Measurements from ENCODE around the gene EVPLL.
A peak's percentile ranks its signal among the peaks of the same experiment; 100 is the strongest.

DNA sequence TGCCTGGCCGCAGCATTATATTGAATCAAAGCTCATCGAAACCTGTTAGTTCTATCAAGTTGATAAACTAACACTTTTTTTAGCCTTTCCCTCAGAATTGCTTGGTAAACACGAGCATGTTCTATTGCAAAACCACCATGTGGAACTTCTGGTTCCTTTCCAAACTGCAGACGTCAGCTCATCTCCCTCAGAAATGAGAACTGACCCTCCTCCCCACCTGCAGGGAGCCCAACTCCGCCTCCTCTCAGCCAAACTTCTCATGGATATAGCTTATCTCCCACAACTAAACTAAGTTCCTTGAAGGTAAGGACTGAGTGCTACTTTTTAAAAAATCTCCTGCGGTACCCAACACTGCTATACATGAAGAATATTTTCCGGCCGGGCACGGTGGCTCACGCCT is 21.0 kb upstream of the EVPLL start:
- TF ChIP-seq, protein P1, sequence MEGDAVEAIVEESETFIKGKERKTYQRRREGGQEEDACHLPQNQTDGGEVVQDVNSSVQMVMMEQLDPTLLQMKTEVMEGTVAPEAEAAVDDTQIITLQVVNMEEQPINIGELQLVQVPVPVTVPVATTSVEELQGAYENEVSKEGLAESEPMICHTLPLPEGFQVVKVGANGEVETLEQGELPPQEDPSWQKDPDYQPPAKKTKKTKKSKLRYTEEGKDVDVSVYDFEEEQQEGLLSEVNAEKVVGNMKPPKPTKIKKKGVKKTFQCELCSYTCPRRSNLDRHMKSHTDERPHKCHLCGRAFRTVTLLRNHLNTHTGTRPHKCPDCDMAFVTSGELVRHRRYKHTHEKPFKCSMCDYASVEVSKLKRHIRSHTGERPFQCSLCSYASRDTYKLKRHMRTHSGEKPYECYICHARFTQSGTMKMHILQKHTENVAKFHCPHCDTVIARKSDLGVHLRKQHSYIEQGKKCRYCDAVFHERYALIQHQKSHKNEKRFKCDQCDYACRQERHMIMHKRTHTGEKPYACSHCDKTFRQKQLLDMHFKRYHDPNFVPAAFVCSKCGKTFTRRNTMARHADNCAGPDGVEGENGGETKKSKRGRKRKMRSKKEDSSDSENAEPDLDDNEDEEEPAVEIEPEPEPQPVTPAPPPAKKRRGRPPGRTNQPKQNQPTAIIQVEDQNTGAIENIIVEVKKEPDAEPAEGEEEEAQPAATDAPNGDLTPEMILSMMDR (IDR thresholded peaks at IDR 0.05 in 8 of 11, conservative IDR thresholded peaks at IDR 0.05 in 3 of 11) = no peak
- no peak for TF ChIP-seq POLR2A (IDR thresholded peaks at IDR 0.05)
- TF ChIP-seq POLR2AphosphoS5 (IDR thresholded peaks at IDR 0.05) = peak in 1 of 3 donors; percentile 54

Data from spleen (tissue), 7 donors.